DMS 273 treated with DMSO at 0.1 percent for 48 hours (cell line): Measurements from ENCODE around the gene F12.
A peak's percentile ranks its signal among the peaks of the same experiment; 100 is the strongest.

Source experiments
- DNase-seq: peaks from one replicate; lab custom pipeline; 2025; lab: John Stamatoyannopoulos, UW

F12 gene

DNA sequence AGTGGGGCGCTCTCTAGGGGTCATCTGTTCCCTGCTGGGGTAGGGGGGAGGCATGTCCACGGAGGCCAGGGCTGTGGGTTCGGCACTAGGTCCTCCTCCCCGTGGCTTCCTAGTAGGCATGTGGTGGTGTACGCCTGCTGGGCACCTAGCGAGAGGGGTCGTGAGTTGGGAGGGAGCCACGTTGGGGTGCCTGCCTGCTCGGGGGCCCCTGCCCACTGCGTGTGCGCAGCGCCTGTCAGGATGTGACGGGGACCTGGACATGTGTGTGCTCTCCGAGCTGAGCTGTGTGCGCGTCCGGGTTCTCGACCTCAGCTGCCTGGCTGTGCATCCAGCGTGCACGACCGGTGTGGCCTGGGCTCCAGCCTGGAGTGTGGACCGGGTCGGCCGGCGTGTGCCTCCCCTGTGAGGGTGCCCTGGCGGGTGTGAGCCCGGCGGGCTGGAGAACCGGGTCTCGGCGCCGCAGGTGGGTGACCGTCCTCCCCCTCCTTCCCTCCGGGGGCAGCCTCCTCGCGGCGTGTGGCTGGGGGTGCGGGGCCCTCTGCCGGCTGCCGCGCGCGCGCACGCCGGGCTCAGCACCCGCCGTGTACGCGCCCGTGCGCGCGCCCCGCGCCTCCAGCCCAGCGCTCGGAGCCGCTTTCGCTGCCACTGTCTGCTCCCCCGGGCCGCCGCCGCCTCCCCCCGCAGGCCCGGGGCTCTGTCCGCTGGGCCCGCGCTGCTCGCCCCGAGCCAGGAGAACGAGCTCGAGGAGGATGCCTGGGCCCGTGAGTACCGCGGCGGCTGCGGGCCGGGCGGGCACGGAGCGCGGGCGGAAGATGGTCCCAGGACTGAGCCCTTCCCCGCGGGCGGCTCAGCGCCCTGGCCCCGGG is 37.1 kb upstream of the F12 start, which contains the start of gene PRR7:
TSS of gene PRR7 (plus strand) at position 615 of the 866 bp plus-strand sequence. CDS start 8,254 bp downstream, outside the sequence.
- peak; percentile 49 for DNase-seq

DNA sequence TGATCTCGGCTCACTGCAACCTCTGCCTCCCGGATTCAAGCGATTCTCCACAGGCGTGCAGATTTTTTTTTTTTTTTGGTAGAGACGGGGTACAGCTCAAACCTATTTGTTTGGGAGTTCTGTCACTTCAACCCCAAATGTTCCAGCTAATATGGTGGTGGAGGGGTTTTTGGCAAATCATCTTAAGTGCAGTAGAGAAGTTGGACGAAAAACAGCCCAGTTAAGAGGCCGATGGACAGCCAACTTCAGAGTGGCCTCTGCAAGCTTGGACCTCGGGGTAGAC is 36.5 kb upstream of the F12 start:
- DNase-seq = no peak

DNA sequence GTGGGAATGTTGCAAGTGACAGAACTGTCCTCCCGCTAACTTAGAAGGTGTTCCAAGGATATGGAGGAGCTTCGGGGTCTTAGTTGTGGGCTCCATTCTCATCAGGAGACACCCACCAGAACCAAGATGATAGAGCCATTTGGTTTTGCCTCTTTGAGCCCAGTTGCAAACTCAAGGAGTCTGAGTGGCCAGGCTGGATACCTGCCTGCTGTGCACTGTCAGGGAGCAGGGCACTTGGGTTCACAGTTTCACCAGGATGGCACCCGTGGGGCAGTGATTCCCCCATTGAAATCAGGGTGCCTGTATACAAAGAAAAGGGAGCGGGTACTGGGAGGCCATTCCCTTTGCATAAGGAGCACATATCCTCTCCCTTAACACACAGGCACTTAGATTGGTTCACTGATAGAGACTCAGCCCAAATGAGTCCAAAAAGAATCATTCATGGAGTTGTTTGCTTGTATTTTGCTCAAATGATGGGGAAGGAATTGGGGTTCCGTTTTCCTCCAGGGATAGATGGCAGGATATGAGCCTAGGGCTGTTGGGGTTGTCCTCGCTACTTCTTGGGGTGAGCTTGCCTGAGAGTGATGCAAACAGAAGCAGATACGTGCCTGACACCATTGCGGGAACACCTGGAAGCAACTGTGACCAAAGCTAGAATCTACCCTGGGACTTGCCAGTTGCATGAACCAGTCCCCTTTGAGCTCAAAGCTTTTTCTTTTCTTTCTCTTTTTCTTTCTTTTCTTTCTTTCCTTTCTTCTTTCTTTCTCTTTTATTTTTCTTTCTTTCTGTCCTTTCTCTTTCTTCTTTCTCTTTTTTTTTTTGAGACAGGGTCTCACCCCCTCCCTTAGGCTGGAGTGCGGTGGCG is 35.9 kb upstream of the F12 start:
- no peak for DNase-seq

DNA sequence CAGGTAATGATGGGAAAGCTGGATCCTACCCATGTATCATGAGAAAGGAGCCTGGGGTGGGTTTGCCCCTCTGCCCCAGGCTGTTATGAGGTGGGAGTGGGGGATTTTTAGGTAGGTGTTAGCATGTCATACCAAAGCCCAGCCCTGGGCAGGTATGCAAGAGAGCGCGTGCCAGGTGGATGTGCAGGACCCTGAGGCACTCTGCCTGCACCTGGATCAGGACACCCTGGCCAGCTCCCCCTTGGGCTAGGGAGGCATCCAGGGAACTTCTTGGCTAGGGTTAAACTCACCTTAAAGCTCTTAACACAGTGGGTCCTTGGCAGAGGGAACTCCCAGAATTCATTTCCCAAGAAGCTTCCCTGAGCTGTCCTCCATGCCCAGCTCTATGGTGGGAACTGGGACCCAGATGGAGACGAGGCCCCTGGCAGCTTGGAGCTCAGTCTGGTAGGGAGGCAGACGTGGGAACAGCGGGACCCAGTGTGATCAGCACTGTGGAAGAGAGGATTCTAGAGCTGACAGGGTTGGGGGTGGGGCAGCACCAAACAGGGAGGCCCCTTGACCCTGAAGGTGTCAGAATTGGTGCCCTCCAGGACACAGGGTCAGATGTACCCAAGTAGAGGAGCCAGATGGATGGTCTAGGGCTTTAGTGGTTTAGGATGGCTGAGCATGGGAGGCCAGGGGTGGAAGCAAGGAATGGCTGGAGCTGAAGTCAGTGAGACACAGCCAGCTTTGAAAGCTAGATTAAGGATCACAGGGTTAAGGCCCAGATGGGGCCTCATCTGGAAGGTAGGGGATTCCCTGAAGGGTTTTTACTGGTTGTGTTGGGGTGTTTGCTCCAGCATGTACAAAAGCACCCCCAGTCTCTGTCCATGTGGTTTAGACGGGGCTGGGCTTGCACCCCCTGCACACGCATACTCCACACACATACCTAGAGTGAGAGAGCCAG is 35.0 kb upstream of the F12 start:
- DNase-seq = no peak

DNA sequence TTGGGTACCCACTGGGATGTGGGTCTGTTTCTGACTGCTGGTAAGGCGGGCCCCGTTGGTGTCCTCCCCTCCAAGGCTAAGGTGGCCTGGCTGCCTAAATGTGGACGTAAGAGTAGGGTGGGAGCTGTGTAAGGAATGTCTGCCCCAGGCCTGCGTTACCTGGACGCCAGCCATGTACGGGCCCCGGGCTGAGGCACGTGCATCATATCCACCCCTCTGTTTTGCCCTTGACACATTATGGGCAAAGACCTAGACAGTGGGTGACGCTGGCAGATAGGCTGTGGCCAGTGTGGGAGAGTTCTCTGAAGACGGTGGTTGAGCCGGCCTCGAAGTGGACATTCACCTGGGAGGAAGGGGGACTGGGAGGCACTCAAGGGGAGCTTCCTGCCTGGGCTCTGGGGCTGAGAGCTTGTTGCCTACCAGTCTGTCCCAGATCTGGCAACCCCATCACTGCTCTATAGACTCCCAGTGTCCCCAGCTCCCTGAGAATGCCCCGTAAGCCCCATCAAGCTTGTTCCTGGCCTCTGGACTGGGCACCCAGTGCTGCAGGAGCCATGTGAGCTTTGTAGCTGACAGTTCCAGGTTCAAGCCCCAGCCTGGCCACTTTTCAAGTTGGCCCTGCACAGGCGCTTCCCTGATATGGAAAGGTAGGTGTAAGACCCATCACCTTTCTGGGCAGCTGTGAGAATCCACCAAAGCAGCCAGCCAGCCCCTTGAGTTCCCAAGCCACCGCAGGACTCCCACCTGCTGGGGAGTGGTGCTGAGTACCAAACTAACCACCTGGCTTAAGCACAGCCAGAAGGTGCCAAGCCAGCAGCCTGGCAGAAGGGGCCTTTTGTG is 34.0 kb upstream of the F12 start:
- no peak for DNase-seq

DNA sequence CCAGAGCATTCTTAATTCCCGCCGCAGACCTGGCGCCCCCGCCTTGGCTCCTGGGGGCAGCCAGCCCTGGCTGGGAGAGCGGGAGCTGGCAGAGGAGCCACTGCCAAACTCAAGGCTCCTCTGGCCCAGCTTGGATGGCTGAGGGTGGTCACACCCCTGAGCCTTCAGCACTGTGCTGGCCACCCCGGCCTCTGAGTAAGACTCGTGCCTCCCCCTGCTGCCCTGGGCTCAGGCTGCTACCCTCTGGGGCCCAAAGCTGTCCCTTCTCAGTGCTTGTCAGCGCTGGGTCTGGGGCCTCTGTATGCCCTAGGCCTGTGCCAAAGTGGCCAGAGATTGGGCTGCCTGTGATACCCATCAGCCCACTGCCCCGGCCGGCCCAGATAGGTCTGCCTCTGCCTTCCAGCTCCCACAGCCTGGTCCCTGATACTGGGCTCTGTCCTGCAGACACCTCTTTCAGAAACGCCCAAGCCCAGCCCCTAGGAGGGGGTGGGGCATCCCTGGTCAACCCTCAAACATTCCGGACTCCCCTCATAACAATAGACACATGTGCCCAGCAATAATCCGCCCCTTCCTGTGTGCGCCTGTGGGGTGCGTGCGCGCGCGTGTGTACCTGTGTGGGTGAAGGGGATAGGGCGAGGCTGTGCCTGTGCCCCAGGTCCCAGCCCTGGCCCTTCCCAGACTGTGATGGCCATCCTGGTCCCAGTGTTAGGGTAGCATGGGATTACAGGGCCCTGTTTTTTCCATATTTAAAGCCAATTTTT is 32.9 kb upstream of the F12 start:
- no peak for DNase-seq

DNA sequence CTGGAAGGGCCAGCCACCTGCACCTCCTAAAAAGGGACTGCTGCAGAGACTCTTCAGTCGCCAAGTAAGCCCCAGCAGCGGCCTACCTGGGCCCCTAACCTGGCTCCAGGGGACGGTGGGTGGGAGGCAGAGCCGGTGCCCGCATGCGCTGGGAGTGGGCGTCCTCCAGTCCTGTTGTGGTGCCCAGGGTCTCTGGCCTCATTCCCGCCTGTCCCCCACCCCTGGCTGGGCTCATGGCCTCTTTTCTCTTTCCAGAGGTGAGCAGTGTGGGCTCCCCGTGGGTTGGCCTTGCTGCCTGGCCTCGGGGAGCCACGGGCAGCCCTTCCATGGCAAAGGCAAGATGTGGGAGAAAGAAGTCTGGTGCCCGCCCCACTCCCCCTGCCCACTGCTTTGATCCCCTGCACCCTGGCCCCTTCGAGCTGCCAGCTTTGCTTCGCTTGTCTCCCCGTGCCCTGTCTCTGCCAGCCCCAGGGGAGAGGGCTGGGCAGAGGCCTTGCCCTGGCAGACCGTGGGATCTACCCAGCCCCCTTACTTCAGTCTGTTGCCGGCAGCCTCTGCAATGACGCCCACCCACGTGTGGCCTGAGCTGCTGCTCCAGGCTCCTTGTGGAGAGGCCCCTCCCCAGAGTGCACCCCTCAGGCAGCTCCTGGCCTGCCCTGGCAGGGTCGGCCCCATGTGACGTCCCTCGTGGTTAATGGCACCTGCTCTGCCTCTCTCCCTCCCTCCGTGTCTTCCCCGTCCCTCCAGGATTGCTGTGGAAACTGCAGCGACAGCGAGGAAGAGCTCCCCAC is 31.8 kb upstream of the F12 start:
- no peak for DNase-seq

DNA sequence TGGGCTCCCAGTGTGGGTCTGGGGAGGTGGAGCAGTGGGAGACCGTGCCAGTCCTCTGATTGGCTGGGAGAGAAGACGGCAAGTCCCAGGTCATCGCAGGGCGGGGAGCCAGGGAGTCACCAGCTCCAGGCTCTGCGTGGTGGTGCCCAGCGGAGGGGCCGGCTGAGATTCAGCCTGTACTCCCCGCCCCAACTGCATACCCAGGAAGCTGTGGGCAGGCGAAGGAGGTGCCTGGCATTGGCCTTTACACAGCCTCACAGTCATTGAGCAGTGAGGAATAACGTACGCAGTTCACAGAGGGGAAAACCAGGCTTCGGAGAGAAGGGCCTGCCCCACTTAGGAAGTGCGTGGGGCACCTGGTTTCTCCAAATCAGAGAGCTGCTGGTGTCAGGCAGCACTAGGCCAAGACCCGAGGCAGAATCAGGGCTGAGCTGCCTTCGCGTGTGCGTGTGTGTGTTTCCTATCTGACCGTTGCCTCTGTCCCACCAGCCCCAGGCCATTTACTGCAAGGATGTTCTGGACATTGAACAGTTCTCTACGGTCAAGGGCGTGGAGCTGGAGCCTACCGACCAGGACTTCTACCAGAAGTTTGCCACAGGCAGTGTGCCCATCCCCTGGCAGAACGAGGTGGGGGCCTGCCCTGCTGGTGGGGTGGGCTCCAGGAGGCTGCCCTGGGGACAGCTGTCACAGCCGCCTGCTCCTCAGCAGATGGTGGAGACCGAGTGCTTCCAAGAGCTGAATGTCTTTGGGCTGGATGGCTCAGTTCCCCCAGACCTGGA is 31.0 kb upstream of the F12 start:
- DNase-seq = no peak

DNA sequence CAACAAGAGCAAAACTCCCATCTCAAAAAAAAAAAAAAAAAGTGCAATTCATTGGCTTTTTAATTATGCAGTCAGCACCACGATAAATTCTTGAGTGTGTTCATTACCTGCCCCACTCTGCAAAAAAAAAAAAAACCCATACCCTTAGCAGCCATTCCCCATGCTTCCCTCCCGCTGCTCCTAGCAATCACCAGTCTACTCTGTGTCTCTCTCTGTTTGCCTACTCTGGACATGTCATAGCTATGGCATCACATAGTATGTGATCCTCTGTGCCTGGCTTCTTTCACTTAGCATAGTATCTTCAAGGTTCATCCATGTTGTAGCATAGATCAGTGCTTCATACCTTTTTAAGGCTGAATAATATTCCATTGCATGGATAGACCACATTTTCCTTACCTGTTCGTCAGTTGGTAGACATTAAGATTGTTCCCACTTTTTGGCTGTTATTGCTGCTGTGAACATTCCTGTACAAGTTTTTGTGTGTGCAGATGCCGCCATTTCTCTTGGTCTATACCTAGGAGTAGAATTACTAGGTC is 30.2 kb upstream of the F12 start:
- no peak for DNase-seq

DNA sequence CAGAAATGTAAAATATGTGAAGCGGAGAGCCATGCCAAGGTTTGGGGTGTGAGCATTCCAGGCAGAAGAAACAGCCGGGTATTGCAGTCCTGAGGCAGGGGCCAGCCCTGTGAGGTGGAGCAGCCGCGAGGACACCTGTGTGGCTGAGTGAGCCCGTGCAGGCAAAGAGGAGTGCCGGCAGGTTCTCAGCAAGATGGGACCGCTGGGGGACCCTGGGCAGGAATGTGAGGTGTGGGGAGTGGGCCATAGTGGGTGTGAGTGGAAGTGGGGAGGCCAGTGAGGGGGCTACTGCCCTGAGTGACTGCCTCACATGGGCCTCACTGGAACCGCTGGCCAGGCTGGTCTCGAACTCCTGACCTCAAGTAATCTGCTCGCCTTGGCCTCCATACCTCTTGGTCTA is 29.1 kb upstream of the F12 start:
- no peak for DNase-seq

DNA sequence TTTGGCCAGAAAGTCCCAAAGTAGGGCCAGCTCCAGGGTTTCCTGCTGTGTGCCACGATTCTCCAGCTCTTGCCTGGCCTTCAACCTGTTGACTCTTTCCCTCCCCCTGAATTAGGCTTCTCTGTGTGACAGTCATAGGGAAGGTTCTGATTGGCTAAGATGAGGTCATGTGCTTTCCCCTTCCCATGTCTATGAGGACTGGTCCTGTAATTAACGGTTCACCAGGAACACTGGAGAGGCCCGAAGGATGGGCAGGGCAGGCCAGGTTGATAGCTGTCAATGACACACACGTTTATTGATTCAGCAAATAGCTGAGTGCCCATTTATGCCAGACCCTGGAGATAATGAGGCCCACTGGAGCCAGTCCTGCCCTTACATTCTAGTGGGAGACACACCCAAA is 28.3 kb upstream of the F12 start:
- DNase-seq = no peak

DNA sequence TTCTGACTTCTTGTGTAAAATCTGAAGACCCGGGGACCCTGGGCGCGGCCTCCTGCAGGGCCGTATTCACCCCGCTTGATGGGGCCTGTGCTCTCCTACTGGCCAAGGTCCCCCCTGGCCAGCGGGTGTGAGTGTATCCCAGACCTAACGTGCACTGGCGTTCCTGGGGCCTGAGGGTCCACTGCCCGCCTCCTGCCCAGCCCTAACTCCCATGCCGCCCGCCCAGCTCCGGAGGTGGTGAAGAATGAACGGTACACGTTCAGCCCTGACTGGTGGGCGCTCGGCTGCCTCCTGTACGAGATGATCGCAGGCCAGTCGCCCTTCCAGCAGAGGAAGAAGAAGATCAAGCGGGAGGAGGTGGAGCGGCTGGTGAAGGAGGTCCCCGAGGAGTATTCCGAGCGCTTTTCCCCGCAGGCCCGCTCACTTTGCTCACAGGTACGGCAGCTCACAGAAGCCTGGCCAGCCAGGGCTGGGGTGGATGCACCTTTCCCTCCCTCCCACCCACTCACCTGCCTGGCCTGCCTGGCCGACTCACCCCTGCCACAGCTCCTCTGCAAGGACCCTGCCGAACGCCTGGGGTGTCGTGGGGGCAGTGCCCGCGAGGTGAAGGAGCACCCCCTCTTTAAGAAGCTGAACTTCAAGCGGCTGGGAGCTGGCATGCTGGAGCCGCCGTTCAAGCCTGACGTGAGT is 26.6 kb upstream of the F12 start:
- no peak for DNase-seq

DNA sequence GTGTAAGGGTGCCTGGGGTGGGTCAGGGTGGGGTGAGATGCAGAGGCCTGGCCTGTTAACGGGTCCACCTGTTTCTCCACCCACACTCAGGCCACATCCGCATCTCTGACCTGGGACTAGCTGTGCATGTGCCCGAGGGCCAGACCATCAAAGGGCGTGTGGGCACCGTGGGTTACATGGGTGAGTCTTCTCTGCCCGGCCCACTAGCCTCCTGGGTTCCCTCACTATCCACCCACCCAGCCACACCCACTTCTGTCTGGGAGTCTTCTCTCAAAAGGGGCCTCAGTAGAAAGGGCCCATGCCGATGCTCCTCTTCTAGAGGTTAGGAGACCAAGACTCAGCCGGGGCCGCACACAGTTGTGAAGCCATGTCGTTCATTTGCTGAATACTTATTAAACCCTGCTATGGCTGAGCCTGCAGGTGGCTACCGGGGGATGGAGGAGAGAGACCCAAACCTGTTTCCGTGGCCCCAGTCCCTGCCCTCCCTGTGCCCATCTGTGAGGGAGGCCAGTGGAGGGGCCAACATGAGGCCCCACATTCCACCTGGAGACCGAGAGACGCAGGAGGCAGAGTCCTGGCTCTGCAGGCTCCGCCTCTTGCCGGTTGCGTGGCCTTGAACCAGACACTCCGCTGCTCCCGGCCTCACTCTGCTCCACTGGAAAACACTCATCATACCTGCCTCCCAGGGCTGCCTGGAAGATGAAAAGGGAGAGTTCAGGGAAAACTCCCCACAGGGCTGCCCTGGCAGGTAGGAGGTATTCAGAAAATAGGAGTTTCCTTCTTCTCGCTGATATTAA is 25.8 kb upstream of the F12 start:
- no peak for DNase-seq

DNA sequence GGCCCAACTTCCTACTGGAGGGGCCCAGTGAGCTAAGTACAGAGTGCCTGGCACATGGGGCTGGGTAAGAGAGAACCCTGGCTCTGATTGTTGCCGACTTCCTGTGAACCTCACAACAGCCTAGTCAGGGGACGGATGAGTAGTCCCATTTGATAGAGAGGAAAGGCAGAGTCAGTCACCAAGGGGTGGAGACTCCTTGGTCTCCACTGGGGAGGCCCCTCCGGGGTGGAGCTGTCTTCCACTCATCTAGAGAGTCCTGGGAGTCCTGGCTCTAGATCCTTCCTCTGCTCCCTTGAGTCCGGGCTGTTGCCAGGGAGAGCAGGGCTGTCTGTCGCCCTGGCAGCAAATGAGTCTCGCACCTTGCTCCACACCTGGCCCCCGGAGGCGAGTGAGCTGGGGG is 25.1 kb upstream of the F12 start:
- no peak for DNase-seq

DNA sequence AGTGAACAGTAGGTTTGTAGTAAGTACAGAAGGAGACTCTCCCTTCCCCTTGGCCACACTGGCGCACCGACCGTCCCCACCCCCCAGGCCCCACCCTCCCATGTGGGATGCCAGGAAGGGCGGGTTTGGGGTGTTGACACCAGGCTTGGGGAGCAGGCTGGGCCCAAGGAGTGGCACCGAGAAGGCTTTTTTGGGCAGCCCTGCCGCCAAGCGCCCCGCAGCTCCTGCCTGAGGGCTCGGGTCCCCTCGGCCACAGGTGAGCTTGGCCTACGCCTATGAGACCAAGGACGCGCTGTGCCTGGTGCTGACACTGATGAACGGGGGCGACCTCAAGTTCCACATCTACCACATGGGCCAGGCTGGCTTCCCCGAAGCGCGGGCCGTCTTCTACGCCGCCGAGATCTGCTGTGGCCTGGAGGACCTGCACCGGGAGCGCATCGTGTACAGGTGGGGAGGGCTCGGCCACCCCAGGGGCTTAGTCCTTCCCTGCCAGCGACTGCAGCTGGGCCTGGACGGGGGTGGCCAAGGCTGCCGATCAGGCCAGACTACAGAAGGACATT is 24.4 kb upstream of the F12 start:
- no peak for DNase-seq

DNA sequence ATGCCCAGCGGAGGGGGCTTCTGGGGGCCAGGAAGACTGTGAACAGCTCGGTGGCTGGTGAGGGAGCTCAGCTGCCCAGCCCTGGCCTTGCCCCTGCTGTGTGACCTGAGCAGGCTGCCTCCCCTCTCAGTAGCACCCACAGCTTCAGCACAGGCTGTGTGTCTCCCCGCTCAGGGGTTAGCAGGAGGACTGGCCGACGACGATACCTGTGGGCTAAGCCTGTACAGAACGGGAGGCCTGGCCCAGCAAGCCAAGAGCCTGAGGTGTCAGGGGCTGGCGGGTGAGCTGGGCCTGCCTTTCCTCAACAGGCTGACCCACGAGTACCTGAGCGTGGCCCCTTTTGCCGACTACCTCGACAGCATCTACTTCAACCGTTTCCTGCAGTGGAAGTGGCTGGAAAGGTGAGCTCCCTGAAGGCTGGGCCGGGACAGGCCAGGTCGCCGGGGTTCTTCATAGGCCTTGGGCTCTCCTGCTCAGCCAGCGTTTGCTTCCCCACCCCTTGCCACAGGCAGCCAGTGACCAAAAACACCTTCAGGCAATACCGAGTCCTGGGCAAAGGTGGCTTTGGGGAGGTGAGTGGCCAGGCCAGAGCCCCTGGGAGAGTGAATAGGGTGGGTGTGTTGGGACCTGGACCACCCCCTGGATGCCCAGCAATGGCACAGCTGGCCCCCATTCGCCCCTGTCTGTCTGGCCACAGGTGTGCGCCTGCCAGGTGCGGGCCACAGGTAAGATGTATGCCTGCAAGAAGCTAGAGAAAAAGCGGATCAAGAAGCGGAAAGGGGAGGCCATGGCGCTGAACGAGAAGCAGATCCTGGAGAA is 23.7 kb upstream of the F12 start:
- no peak for DNase-seq
